Fibroblast of lung (primary cell): ENCODE data around the gene PTPN23.

Experiments used
- CTCF ChIP-seq, 2 donors: IDR thresholded peaks in 1 of 2; conservative IDR thresholded peaks in 1 of 2; 1 replicate in 1 of 2; 2 replicates in 1 of 2; pipeline ENCODE4 v1.5.1; 2011 to 2012; ENCODE audit warnings: low read length in 2 of 2, control low read depth in 1 of 2, inconsistent platforms in 1 of 2, low read depth in 1 of 2, mild to moderate bottlenecking in 1 of 2
- EZH2 ChIP-seq: IDR thresholded peaks from 2 replicates; pipeline ENCODE4 v1.5.1; 2012; ENCODE audit warnings: low read length, control low read depth, mild to moderate bottlenecking; ENCODE audit errors: missing control alignments

GRCh38 chr3:47342151-47342550, 38.7 kb upstream of the PTPN23 start:
- no peak for TF ChIP-seq CTCF (conservative IDR thresholded peaks at IDR 0.05 in 1 of 2, IDR thresholded peaks at IDR 0.05 in 1 of 2; ENCODE audit: low read depth in 1 of 2, low read length in 2 of 2)
- TF ChIP-seq EZH2, result no peak
